Activated CD8-positive, alpha-beta memory T cell treated with anti-CD3 and anti-CD28 coated beads, Interleukin-2, amount 50 U/mL, for 1 hour (primary cell): ENCODE data around the gene CDKN2AIP.
"Not testable (repeated sequence)": the region's sequence is repeated elsewhere in the genome, so short reads cannot be mapped to it uniquely, and the experiment has no call there.

Experiments used
- DNase-seq: peaks from one replicate; pipeline ENCODE4 v3.0.0-alpha.2; 2020; ENCODE audit errors: extremely low read depth

CDKN2AIP gene

DNA sequence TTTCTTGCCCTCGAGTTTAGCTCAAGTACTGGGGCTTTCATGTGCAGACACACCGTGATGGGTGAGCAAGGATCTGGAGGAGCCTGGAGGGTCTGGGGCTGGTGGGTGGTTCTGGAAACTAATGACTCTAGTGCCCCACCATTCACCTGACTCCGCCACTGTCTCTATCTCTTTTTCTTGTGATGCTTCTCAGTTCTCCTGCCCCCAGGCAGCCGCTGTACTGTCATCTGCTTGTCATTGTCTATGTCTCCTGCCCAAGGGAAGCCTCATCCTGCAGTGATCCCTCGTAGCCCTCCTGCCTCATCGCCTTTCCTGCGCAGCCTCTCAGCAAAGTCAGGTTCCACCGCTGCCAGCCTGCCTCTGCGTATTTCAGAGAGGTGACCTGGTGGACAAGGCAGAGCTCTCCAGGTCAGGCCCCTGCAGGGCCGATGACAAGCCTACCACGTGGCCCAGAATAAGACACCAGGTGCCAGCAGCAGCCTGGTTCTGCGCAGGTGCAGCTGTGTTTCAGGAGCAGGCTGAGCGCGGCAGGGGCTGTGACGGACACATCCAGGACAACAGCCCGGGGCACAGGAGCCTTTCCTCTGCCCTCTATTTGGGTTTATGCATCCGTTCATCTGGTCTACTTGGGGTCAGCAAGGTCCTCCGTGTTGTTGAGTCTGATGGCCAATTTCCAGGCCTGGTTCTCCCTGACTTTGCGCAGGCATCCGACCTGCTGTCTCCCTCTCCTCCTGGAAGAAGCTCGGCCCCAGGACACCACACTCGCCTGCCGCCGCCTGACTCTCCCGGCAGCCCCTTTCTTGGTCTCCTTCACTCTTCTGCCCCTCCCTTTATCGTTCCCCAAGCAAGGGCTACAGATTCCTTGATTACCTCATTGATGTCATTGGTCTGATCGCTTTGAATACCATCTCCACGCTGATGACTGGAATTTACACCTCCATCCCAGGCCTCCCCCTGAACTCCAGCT lies 30.9 kb upstream of the CDKN2AIP start:
- DNase-seq: no peak

DNA sequence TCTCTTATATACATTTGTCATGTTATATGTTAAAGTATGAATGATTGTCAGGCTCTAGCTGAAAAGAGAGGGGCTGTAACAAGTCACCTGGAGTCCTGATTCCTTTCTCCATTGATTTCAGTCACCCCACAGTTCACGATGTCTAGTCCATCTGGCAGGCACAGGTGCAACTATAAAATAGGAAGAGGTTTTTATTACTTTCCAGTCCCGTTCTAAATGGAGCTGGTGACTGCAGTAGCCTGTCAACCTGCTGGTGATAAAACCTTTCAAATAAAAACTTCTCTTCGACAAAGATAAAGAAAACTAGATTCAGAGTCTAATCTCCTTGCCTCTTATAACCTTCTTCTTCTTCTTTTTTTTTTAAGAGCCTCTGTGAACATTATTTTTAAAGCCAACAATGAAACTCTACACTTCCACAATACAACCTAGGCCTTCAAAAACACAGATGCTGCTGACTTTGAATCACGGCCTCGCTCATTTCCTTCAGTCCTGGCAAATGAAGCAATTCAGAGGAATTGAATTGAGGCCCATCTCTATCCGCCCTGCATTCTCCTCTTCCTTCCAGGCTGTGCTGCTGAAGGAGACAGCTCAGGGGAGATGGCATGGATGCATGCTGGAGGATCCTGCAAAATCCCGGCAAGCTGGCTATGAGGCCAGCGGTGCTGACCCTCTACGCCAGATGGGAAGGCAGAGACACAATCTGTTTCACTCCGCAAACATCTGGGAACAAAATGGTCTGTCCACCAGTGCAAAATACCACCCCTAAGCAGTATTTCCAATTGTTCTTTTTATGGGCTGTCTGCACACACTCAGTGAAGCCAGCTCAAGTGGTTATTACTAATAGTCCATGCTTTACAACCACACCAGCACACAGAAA lies 27.3 kb upstream of the CDKN2AIP start:
- no peak for DNase-seq

GRCh38 chr4:183422962-183423631 lies 21.3 kb upstream of the CDKN2AIP start:
- no peak for DNase-seq

DNA sequence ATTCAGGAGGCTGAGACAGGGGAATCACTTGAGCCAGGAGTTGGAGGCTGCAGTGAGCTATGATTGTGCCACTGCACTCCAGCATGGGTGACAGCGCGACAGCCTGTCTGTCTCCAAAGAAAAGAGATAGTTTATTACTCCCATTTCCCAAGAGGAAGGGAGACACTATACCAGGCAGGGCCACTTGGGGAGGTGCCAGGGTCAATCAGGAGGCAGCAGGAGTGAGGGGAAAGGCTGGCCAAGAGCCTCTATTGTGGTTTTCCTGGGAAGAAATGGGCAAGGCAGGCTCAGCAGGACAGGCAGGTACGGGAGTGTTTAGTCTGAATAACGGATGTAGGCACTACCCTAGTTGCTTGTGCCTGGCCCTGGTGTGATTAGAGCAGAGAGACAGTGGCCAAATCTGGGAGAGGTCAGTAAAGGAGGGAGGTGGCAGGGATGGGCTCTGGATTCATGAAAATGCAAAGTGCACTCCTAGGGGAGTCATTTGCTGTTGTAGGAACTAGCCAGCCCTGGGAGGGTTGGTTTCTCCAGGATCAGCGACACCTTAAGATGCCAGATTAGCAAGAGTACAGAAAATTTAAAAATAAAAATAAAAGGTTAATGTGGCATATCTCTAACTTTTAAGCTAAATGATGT lies 20.2 kb upstream of the CDKN2AIP start:
- DNase-seq: no peak

GRCh38 chr4:183426507-183426906 lies 17.9 kb upstream of the CDKN2AIP start:
- DNase-seq: no peak

GRCh38 chr4:183429489-183429888 lies 14.9 kb upstream of the CDKN2AIP start:
- no peak for DNase-seq

DNA sequence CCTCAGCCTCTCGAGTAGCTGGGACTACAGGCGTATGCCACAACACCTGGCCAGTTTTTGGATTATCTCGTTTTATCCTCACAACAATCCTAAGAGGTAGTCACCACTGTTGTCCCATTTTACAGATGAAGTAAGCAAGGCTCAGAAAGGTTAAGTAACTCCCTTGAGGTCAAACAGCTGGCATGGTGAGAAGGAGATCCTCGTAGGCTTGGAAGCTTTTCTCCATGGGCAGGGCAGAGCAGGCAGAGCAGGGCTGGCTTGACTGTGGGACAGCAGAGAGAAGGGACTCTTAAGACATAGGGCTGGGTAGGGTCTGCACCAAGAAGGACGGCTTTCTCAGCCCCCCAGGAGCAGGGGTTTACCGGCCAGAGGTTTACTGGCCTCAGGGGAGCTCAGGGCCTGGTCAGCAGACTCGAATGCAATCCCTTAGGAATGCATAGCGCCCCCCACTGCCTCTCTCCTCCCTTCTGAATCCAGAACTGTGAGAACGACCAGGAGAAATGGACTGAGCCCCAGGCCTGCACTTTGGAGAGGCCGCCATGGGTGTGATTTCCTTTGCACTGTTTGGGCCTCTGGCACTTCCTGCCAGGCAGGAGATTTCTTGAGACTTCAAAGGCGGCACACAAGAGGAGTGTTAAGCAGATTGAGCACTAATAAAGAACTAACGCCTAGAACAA lies 14.0 kb upstream of the CDKN2AIP start:
- no peak for DNase-seq

- no peak for DNase-seq
Observed at GRCh38 chr4:183430994-183431347, 13.5 kb upstream of the CDKN2AIP start.

DNA sequence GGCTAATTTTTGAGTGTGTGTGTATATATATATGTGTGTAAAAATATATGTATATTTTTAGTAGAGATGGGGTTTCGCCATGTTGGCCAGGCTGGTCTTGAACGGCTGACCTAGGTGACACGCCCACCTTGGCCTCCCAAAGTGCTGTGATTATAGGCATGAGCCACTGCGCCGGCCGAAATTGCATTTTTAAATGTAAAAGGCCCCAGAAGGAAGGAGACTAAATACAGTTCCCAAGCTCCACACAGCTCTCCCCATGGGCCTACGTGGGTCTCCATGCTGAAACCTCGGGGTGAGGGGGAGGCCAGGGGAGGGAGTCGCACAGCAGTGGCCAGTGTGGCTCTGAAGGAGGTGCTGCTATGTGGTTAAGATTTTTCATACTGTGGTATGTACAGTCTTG lies 12.8 kb upstream of the CDKN2AIP start:
- DNase-seq: no peak

- not testable (repeated sequence) for DNase-seq
Observed at GRCh38 chr4:183433183-183433582, 11.3 kb upstream of the CDKN2AIP start.

DNA sequence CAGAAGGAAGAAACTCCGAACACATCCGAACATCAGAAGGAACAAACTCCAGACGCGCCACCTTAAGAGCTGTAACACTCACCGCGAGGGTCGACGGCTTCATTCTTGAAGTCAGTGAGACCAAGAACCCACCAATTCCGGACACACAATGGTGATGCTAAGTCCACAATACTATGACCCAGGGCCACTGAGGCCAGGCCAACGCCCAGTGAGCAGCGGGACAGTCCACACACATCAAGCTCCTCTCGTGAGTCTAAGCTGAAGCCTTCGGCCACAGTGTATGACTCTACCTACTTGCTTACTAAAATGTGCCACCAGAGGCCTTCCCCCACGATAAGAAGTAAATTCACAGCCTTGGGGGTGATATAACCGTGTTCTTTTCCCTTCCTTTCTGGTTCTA lies 10.2 kb upstream of the CDKN2AIP start:
- DNase-seq: no peak

DNA sequence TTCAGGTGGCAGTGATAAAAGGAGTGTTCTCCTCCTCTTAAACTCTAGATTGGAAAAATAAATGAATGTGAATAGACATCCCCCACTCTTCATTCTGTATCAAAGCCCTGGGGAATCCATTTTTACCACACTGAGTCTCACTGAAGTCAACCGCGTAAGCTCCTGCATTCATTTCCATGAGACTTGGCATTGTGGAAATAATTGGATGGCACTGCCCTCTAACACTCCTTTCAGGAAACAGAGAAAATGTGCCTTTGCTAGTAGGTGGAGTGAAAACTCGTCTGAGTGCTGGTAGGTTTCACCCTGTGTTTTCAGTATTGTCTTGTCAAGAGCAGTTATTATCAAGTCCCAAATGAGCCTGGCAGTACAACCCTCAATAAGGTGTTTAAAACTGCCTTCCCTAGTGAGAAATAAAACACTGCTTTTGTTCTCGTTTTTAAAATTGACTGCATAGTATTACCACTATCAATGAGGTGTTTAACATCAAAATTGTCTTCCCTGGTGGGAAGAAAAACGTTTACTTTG lies 9.7 kb upstream of the CDKN2AIP start:
- DNase-seq: no peak

DNA sequence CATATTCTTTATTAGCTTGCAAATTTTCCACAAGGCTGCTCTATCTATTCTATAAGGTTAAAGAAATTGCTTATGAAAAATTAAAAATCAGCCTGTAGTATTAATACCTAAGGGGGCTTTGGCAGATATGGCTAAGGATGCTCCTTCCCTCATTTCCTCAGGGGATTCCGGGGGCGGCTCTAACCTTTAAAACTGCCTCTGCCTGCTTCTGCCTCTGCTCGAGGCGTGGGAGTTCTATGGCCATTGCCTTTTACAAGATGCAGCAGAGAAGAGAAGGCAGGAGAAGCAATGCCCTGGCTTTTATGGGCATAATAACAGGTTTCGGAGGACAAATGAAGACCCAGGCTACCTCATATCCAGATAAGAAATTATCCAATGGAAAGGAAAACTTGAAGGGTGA lies 8.6 kb upstream of the CDKN2AIP start:
- DNase-seq: no peak

DNA sequence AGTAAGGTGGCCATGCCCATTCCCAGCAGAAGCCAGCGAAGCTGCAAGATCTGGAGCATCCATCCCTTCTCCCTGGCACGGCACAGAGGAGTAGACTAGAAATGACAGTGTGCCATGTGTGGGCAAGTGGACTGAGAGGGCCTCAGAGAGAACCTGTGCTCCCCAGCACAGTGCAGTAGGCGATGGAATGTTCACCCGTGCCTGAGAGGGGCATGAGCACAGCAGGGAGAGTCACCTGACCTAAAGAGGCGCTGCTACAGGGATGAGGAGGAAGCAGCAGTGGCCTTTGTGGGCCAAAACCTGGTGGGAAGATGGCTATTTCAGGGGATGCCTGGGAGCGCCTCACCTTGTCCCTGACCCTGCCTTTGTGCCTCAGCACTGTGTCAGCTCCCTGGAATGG lies 8.0 kb upstream of the CDKN2AIP start:
- no peak for DNase-seq

DNA sequence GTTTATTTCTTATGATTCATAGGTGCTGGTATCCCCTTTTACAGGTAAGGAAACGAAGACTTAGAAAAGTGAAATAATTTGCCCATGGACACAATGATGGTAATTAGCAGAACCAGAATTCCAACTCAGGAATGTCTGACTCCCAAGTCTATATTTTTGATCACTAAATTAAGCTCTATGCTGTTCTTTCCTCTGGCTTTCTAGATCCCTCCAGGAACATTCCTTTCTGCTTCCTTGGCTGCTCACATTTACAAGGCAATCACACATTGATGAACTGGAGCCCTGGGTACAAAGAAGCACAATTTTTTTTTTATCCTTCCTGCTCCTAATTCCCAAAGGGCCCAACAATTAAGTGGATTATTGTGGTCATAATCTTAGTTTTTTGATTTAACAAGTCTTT lies 7.0 kb upstream of the CDKN2AIP start:
- DNase-seq: no peak

- no peak for DNase-seq
Observed at GRCh38 chr4:183438458-183439113, 5.8 kb upstream of the CDKN2AIP start.

GRCh38 chr4:183441276-183441675 lies 3.2 kb upstream of the CDKN2AIP start:
- DNase-seq: no peak

- DNase-seq: peak; percentile 13
Observed at GRCh38 chr4:183443655-183444213, 702 bp upstream of the CDKN2AIP start.

DNA sequence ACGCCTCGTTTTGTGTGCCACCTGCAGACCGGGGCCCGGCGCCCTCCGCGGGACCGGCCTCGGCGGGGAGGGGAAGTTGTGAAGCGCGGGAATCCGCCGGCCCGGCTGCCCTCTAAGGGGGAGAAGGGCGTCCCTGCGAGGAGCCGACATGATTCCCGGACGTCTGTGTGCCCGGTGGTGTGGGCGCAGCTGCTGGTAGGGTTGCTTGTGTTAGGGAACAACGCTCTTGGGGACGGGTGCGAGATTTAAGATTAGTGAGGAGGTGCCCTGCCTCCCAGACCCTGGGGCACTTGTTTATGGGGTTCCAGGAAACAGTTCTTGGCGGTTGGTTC lies 627 bp downstream of the CDKN2AIP start:
- DNase-seq: no peak

- no peak for DNase-seq
Observed at GRCh38 chr4:183447646-183448045, 3.2 kb downstream of the CDKN2AIP start.
